Tibial nerve (tissue), 4 donors: ENCODE data around the gene SH3RF3. TPM values are rescaled to one million over a fixed set of nuclear protein-coding genes. Genes with fewer than 3 reads are reported as not detected.

ENCODE experiments used
- DNase-seq, 2 donors: peaks; one replicate each; pipeline ENCODE4 v3.0.0-alpha.2; 2019; ENCODE audit warnings: low spot score in 2 of 2
- H3K27ac ChIP-seq, 4 donors: fragments of 200-600 bp; sonication (generic) in 3 of 4; one replicate each; pipeline ENCODE4 v1.5.1; 2017 to 2019; ENCODE audit warnings: mild to moderate bottlenecking in 1 of 4
- H3K27me3 ChIP-seq, 2 donors: fragments of 200-600 bp; sonication (generic) in 1 of 2; one replicate each; pipeline versions ENCODE4 v1.5.1 to v1.6.0; 2017 to 2019
- H3K36me3 ChIP-seq, 3 donors: fragments of 200-600 bp; sonication (generic); one replicate each; pipeline ENCODE4 v1.5.1; 2018 to 2019
- H3K4me1 ChIP-seq, 4 donors: fragments of 200-600 bp; sonication (generic) in 3 of 4; one replicate each; pipeline ENCODE4 v1.5.1; 2017 to 2019
- H3K4me3 ChIP-seq, 4 donors: fragments of 200-600 bp; sonication (generic) in 3 of 4; one replicate each; pipeline ENCODE4 v1.5.1; 2017 to 2019; ENCODE audit warnings: mild to moderate bottlenecking in 1 of 4, moderate library complexity in 1 of 4
- H3K9me3 ChIP-seq, 4 donors: fragments of 200-600 bp; sonication (generic) in 3 of 4; one replicate each; pipeline ENCODE4 v1.5.1; 2017 to 2019
- CTCF ChIP-seq, 5 experiments: fragments of 200-600 bp in 3 of 5; fragments of 450-650 bp in 2 of 5; sonication (generic) in 3 of 5; IDR thresholded peaks; one replicate each; pipeline ENCODE4 v1.5.1; 2016 to 2019; ENCODE audit warnings: antibody characterized with exemption in 5 of 5, mild to moderate bottlenecking in 3 of 5, moderate library complexity in 2 of 5
- EP300 ChIP-seq, 2 donors: sonication (generic); formaldehyde crosslinking; IDR thresholded peaks; one replicate each; pipeline ENCODE4 v1.6.1; 2017; ENCODE audit warnings: antibody characterized with exemption in 2 of 2, mild to moderate bottlenecking in 1 of 2
- POLR2A ChIP-seq, 2 donors: fragments of 450-650 bp; IDR thresholded peaks; one replicate each; pipeline ENCODE4 v1.6.1; 2017; ENCODE audit warnings: antibody characterized with exemption in 2 of 2, mild to moderate bottlenecking in 2 of 2, moderate library complexity in 2 of 2
- WGBS, 2 donors: methylation state at CpG; one replicate each; pipeline ENCODE4 v1.1.5; 2018; 5-methylcytosine and 5-hydroxymethylcytosine counted together
- total RNA-seq, 4 donors: library from RNA; depleted of rRNA; stranded (reverse); fragments of >200 nt; gene quantifications; one replicate each; pipeline ENCODE4 v1.1.0, GENCODE V29; 2016

SH3RF3 gene
- total RNA-seq, 4 donors from 2014 or later = 6.9 to 18.0 (median 11.4) TPM

GRCh38 chr2:109215866-109216265 lies 86.9 kb downstream of the SH3RF3 start:
- DNase-seq = no peak
- Histone ChIP-seq H3K36me3 (no peaks in the 10 kb centered on the region), H3K4me1 (peaks cover 0 to 37% (median 26%) of the 10 kb centered on the region in 4 donors), H3K4me3 (no peak overlapping the region), H3K9me3 (no peaks in the 10 kb centered on the region), H3K27ac (no peak overlapping the region), H3K27me3 (no peaks in the 10 kb centered on the region)
- no peak for TF ChIP-seq POLR2A (IDR thresholded peaks at IDR 0.05)
- TF ChIP-seq CTCF (IDR thresholded peaks at IDR 0.05) = no peak
- no peak for TF ChIP-seq EP300 (IDR thresholded peaks at IDR 0.05)
- WGBS, 2 donors = 96% methylated on average over 11 of the region's 11 CpGs

GRCh38 chr2:109216332-109216731 lies 87.3 kb downstream of the SH3RF3 start:
- Histone ChIP-seq H3K4me3 (no peak overlapping the region), H3K27ac (no peak overlapping the region), H3K27me3 (no peaks in the 10 kb centered on the region), H3K9me3 (no peaks in the 10 kb centered on the region), H3K4me1 (peaks cover 0 to 35% (median 25%) of the 10 kb centered on the region in 4 donors), H3K36me3 (no peaks in the 10 kb centered on the region)
- TF ChIP-seq CTCF (IDR thresholded peaks at IDR 0.05) (no peak), EP300 (IDR thresholded peaks at IDR 0.05) (no peak), POLR2A (IDR thresholded peaks at IDR 0.05) (no peak)
- no peak for DNase-seq
- WGBS, 2 donors = 75 to 91% methylated on average over 6 of the region's 6 CpGs

- Histone ChIP-seq H3K9me3 (no peaks in the 10 kb centered on the region), H3K4me1 (peaks cover 0 to 35% (median 25%) of the 10 kb centered on the region in 4 donors), H3K36me3 (no peaks in the 10 kb centered on the region), H3K27me3 (no peaks in the 10 kb centered on the region), H3K27ac (peak overlapping the region in 2 of 4 donors; percentile 21 to 38), H3K4me3 (no peak overlapping the region)
- no peak for DNase-seq
- TF ChIP-seq EP300 (IDR thresholded peaks at IDR 0.05) (no peak), CTCF (IDR thresholded peaks at IDR 0.05) (no peak), POLR2A (IDR thresholded peaks at IDR 0.05) (no peak)
- WGBS, 2 donors = 75 to 80% methylated on average over 12 of the region's 12 CpGs
Observed at GRCh38 chr2:109217362-109218086, 88.5 kb downstream of the SH3RF3 start.

- Histone ChIP-seq H3K27ac (peak overlapping the region in 2 of 4 donors; percentile 21 to 38), H3K4me1 (peaks cover 0 to 35% (median 25%) of the 10 kb centered on the region in 4 donors), H3K9me3 (no peaks in the 10 kb centered on the region), H3K27me3 (no peaks in the 10 kb centered on the region), H3K36me3 (no peaks in the 10 kb centered on the region), H3K4me3 (no peak overlapping the region)
- DNase-seq = no peak
- 17 to 25% methylated on average over 6 of the region's 6 CpGs for WGBS, 2 donors
- TF ChIP-seq EP300 (IDR thresholded peaks at IDR 0.05) = peak in 1 of 2 donors; percentile 22
- TF ChIP-seq CTCF (IDR thresholded peaks at IDR 0.05) = no peak
- no peak for TF ChIP-seq POLR2A (IDR thresholded peaks at IDR 0.05)
Observed at GRCh38 chr2:109218087-109218791, 89.2 kb downstream of the SH3RF3 start.

- Histone ChIP-seq H3K9me3 (no peaks in the 10 kb centered on the region), H3K36me3 (no peaks in the 10 kb centered on the region), H3K27me3 (no peaks in the 10 kb centered on the region), H3K4me3 (no peak overlapping the region), H3K4me1 (peaks cover 0 to 32% (median 24%) of the 10 kb centered on the region in 4 donors), H3K27ac (peak overlapping the region in 1 of 4 donors; percentile 21)
- 14 to 26% methylated on average over 1 of the region's 1 CpG for WGBS, 2 donors
- no peak for DNase-seq
- TF ChIP-seq CTCF (IDR thresholded peaks at IDR 0.05) = no peak
- no peak for TF ChIP-seq POLR2A (IDR thresholded peaks at IDR 0.05)
- TF ChIP-seq EP300 (IDR thresholded peaks at IDR 0.05) = no peak
Observed at GRCh38 chr2:109218792-109219126, 89.8 kb downstream of the SH3RF3 start.
